GM12865 (cell line): ENCODE measurements around the gene ROR2.

Experiments
- DNase-seq: peaks from one replicate; pipeline ENCODE4 v3.0.0; 2010; ENCODE audit warnings: low read depth
- H3K4me3 ChIP-seq: 2 replicates; pipeline ENCODE4 v1.5.1; 2011; ENCODE audit warnings: mild to moderate bottlenecking, low read depth, low read length, control low read depth
- CTCF ChIP-seq: IDR thresholded peaks from 2 replicates; pipeline ENCODE4 v1.5.1; 2011; ENCODE audit warnings: low read length, control low read depth, low read depth, inconsistent platforms; ENCODE audit not compliant: insufficient read depth; ENCODE audit errors: missing control alignments

ROR2 gene

GRCh38 chr9:91817493-91818224 is 132.4 kb downstream of the ROR2 start:
- TF ChIP-seq CTCF, result no peak
- no peak for DNase-seq
- no peak overlapping the region for H3K4me3 ChIP-seq

- DNase-seq, result no peak
- no peak for TF ChIP-seq CTCF
- no peak overlapping the region for H3K4me3 ChIP-seq
Observed at GRCh38 chr9:91817106-91817492, 132.9 kb downstream of the ROR2 start.

GRCh38 chr9:91816356-91816755 is 133.7 kb downstream of the ROR2 start:
- no peak for TF ChIP-seq CTCF
- no peak overlapping the region for H3K4me3 ChIP-seq
- DNase-seq, result no peak

- no peak for TF ChIP-seq CTCF
- no peak for DNase-seq
- H3K4me3 ChIP-seq, result no peak overlapping the region
Observed at GRCh38 chr9:91815896-91816295, 134.1 kb downstream of the ROR2 start.

GRCh38 chr9:91814753-91815152 is 135.3 kb downstream of the ROR2 start:
- no peak for DNase-seq
- no peak for TF ChIP-seq CTCF

GRCh38 chr9:91814201-91814600 is 135.8 kb downstream of the ROR2 start:
- no peak for TF ChIP-seq CTCF
- DNase-seq, result no peak

More at GRCh38 chr9:91814753-91815152, 135.3 kb downstream of the ROR2 start:
- no peak overlapping the region for H3K4me3 ChIP-seq

More at GRCh38 chr9:91814201-91814600, 135.8 kb downstream of the ROR2 start:
- no peak overlapping the region for H3K4me3 ChIP-seq
